ENCODE data around the gene ZNF492.

Gene ZNF492

GRCh38 chr19:22623841-22624221 lies 10.3 kb upstream of the ZNF492 start:
- no peaks in the 10 kb centered on the region for H3K27me3 ChIP-seq (ENCODE audit: control insufficient read depth, low read length)
- no peak overlapping the region for H3K4me3 ChIP-seq (ENCODE audit: low read length)
- no peaks in the 10 kb centered on the region for H3K9me2 ChIP-seq (replicated peaks; ENCODE audit: control insufficient read depth, low read length)
- H3K36me3 ChIP-seq (ENCODE audit: control insufficient read depth, low read length), result no peaks in the 10 kb centered on the region
- H3F3A ChIP-seq (ENCODE audit: control insufficient read depth, insufficient read depth), result no peaks in the 10 kb centered on the region
- no peaks in the 10 kb centered on the region for H4K20me1 ChIP-seq (ENCODE audit: control insufficient read depth, insufficient read depth, low read depth, low read length)
- no peaks in the 10 kb centered on the region for H3K79me2 ChIP-seq (ENCODE audit: control insufficient read depth, low read length)
- H3K9me3 ChIP-seq (ENCODE audit: control insufficient read depth, insufficient read depth, low read length), result peaks cover 18% of the 10 kb centered on the region; the same call in 1 of the 2 replicates
- TF ChIP-seq CTCF (IDR thresholded peaks at IDR 0.05; ENCODE audit: low read depth, low read length, poor library complexity, severe bottlenecking) (no peak), EZH2phosphoT487 (IDR thresholded peaks at IDR 0.05; ENCODE audit: borderline replicate concordance, low read length) (no peak)
- H3K4me1 ChIP-seq (ENCODE audit: control insufficient read depth, low read length), result no peaks in the 10 kb centered on the region
- no peak overlapping the region for H3K4me2 ChIP-seq (ENCODE audit: low read length)
- H3K27ac ChIP-seq (ENCODE audit: low read depth, low read length), result no peak overlapping the region

GRCh38 chr19:22625266-22626035 lies 8.7 kb upstream of the ZNF492 start:
- no peaks in the 10 kb centered on the region for H3K36me3 ChIP-seq (ENCODE audit: control insufficient read depth, low read length)
- no peaks in the 10 kb centered on the region for H3F3A ChIP-seq (ENCODE audit: control insufficient read depth, insufficient read depth)
- H3K27me3 ChIP-seq (ENCODE audit: control insufficient read depth, low read length), result no peaks in the 10 kb centered on the region
- TF ChIP-seq CTCF (IDR thresholded peaks at IDR 0.05; ENCODE audit: low read depth, low read length, poor library complexity, severe bottlenecking) (no peak), EZH2phosphoT487 (IDR thresholded peaks at IDR 0.05; ENCODE audit: borderline replicate concordance, low read length) (no peak)
- no peaks in the 10 kb centered on the region for H3K79me2 ChIP-seq (ENCODE audit: control insufficient read depth, low read length)
- H4K20me1 ChIP-seq (ENCODE audit: control insufficient read depth, insufficient read depth, low read depth, low read length), result no peaks in the 10 kb centered on the region
- peaks cover 18% of the 10 kb centered on the region; the same call in 1 of the 2 replicates for H3K9me3 ChIP-seq (ENCODE audit: control insufficient read depth, insufficient read depth, low read length)
- no peaks in the 10 kb centered on the region for H3K9me2 ChIP-seq (replicated peaks; ENCODE audit: control insufficient read depth, low read length)
- no peaks in the 10 kb centered on the region for H3K4me1 ChIP-seq (ENCODE audit: control insufficient read depth, low read length)
- H3K27ac ChIP-seq (ENCODE audit: low read depth, low read length), result no peak overlapping the region
- no peak overlapping the region for H3K4me3 ChIP-seq (ENCODE audit: low read length)
- H3K4me2 ChIP-seq (ENCODE audit: low read length), result no peak overlapping the region

DNA sequence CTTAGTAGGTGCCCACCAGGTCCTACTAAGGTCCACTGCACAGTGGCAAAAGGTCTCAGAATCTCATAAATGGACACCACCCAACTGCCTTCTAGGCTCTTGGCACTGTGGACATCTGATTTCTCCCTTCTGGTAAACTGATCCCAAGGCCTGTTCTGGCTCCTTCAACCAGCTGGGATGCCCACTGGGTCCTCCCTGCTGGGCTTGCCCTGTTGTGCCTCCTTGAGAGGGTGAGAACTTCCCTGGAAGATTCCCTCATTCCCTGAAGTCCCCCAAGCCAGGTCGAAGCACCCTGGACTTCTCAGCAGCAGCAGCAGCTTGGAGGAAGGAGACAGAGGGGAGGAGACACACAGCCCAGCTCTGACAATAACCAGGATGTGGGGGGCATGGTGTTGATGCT lies 6.6 kb upstream of the ZNF492 start:
- Histone ChIP-seq H3K27ac (ENCODE audit: low read depth, low read length) (no peak overlapping the region), H3K36me3 (ENCODE audit: control insufficient read depth, low read length) (no peaks in the 10 kb centered on the region), H3K4me2 (ENCODE audit: low read length) (no peak overlapping the region), H3F3A (ENCODE audit: control insufficient read depth, insufficient read depth) (no peaks in the 10 kb centered on the region), H4K20me1 (ENCODE audit: control insufficient read depth, insufficient read depth, low read depth, low read length) (no peaks in the 10 kb centered on the region), H3K9me3 (ENCODE audit: control insufficient read depth, insufficient read depth, low read length) (peaks cover 19% of the 10 kb centered on the region; the same call in 1 of the 2 replicates), H3K4me3 (ENCODE audit: low read length) (no peak overlapping the region), H3K27me3 (ENCODE audit: control insufficient read depth, low read length) (no peaks in the 10 kb centered on the region), H3K4me1 (ENCODE audit: control insufficient read depth, low read length) (no peaks in the 10 kb centered on the region), H3K9me2 (replicated peaks; ENCODE audit: control insufficient read depth, low read length) (no peaks in the 10 kb centered on the region), H3K79me2 (ENCODE audit: control insufficient read depth, low read length) (no peaks in the 10 kb centered on the region)
- no peak for TF ChIP-seq CTCF (IDR thresholded peaks at IDR 0.05; ENCODE audit: low read depth, low read length, poor library complexity, severe bottlenecking)
- TF ChIP-seq EZH2phosphoT487 (IDR thresholded peaks at IDR 0.05; ENCODE audit: borderline replicate concordance, low read length), result no peak

Data from DOHH2 (cell line).